Epithelial cell of esophagus (primary cell): ENCODE data around the gene FHOD3.

ENCODE experiments used
- DNase-seq: peaks from one replicate; pipeline ENCODE4 v3.0.0; 2010; ENCODE audit warnings: low read depth
- H3K4me3 ChIP-seq: 2 replicates; pipeline ENCODE4 v1.5.1; 2011; ENCODE audit warnings: mild to moderate bottlenecking, low read length, control low read depth
- TF ChIP-seq, protein P1 (sequence below): IDR thresholded peaks from 2 replicates; pipeline ENCODE4 v1.5.1; 2011; ENCODE audit warnings: low read depth, mild to moderate bottlenecking, low read length, control low read depth, inconsistent platforms; ENCODE audit not compliant: insufficient read depth; ENCODE audit errors: missing control alignments

The FHOD3 gene

GRCh38 chr18:36693931-36694620 lies 396.6 kb downstream of the FHOD3 start:
- H3K4me3 ChIP-seq, result no peak overlapping the region

DNA sequence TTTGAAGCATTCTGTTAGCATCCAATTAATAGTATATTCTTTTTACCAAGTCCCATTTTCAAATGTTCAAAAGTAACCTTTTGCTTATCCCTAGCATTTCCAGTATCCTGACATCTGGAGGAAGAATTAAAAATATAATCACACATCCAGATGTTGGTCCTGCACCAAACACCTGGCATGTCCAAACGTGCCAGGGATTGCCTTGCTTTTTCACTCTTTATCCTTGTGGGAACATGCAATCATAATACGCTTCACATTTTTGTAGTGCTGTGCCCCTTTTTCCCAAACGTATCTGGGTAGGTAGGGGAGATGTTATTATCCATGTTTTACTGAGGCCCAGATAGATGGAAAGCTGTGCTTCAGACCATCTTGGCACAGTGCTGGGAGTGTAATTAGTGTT lies 398.3 kb downstream of the FHOD3 start:
- peak; percentile 66 for DNase-seq
- H3K4me3 ChIP-seq, result no peak overlapping the region
- TF ChIP-seq, protein P1, sequence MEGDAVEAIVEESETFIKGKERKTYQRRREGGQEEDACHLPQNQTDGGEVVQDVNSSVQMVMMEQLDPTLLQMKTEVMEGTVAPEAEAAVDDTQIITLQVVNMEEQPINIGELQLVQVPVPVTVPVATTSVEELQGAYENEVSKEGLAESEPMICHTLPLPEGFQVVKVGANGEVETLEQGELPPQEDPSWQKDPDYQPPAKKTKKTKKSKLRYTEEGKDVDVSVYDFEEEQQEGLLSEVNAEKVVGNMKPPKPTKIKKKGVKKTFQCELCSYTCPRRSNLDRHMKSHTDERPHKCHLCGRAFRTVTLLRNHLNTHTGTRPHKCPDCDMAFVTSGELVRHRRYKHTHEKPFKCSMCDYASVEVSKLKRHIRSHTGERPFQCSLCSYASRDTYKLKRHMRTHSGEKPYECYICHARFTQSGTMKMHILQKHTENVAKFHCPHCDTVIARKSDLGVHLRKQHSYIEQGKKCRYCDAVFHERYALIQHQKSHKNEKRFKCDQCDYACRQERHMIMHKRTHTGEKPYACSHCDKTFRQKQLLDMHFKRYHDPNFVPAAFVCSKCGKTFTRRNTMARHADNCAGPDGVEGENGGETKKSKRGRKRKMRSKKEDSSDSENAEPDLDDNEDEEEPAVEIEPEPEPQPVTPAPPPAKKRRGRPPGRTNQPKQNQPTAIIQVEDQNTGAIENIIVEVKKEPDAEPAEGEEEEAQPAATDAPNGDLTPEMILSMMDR, result no peak

More at GRCh38 chr18:36693931-36694620, 396.6 kb downstream of the FHOD3 start:
- no peak for DNase-seq
- TF ChIP-seq, protein P1, result no peak

- TF ChIP-seq, protein P1, result no peak
These were observed 400.4 kb downstream of the FHOD3 start for GRCh38 chr18:36697905-36698304.

DNA sequence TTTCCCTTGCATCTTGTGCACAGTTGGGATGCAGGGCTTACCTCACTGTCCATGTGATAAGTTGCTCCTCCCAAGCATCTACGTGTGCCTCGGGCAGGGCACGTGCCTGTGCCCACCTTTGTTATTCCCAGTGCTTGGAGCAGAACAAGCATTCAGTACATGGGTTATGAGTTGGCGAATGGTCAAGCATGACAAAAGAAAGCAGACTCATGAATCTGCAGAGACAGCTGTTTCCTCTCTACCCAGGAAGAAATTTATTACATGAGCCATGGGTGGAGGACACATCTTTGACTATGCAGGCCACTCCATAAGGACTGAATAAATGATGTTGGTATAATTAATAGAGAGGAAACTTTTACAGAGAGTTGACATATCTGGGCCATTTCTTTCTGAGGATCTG lies 403.4 kb downstream of the FHOD3 start:
- H3K4me3 ChIP-seq, result no peak overlapping the region
- no peak for DNase-seq
- TF ChIP-seq, protein P1, result no peak

More at GRCh38 chr18:36697905-36698304, 400.4 kb downstream of the FHOD3 start:
- DNase-seq, result peak; percentile 94
- H3K4me3 ChIP-seq, result no peak overlapping the region

- TF ChIP-seq, protein P1, result no peak
- DNase-seq, result no peak
- no peak overlapping the region for H3K4me3 ChIP-seq
These were observed 405.0 kb downstream of the FHOD3 start for GRCh38 chr18:36702401-36703013.

GRCh38 chr18:36704156-36704555 lies 406.6 kb downstream of the FHOD3 start:
- TF ChIP-seq, protein P1, result no peak
- H3K4me3 ChIP-seq, result no peak overlapping the region
- no peak for DNase-seq
